ENCODE results near the gene ITGB5. TPM values are rescaled to one million over a fixed set of nuclear protein-coding genes. Genes with fewer than 3 reads are reported as not detected.
A peak's percentile ranks its signal among the peaks of the same experiment; 100 is the strongest.

The ITGB5 gene
- total and polyA plus RNA-seq, 2 experiments from 2014 or later = 54.3 to 107 TPM

DNA sequence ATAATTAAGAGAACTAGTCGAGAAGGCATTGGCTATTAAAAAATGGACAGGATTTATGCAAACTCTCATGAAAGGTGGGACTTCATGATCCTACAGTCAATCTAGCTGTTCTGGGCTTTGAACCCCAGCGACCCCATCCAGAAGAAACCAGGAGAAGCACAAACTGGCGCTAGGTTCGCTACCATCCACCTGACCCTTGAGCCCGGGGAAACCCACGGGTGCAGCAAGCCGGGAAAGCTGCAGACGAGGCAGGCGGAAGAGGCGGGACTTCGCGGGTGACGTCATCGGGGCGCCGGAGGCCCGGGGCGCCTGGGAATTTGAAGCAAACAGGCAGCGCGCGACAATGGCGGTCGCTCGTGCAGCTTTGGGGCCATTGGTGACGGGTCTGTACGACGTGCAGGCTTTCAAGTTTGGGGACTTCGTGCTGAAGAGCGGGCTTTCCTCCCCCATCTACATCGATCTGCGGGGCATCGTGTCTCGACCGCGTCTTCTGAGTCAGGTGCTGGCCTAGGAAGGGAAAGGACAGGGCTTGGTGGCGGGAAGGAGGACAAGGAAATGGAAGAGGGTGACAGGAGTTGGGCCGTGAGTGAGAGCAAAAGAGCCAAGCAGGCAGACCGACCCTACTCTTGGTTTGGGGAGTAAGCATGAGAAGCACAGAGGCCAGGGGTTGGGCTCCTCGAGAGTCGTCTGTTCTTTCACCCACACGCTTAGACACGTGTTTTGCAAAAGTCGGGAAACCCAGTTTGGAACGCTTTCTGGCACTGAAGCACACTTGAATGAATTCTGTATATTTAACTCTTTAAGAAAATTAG, 156.8 kb downstream of the ITGB5 start, which contains the start of gene UMPS:
Gene UMPS, plus strand, starts transcription at position 324 of the 812 bp plus-strand sequence. Its CDS starts 20 bp downstream, at position 344.
- H3K36me3 ChIP-seq = peaks cover 5% of the 10 kb centered on the region
- TF ChIP-seq, protein P1, sequence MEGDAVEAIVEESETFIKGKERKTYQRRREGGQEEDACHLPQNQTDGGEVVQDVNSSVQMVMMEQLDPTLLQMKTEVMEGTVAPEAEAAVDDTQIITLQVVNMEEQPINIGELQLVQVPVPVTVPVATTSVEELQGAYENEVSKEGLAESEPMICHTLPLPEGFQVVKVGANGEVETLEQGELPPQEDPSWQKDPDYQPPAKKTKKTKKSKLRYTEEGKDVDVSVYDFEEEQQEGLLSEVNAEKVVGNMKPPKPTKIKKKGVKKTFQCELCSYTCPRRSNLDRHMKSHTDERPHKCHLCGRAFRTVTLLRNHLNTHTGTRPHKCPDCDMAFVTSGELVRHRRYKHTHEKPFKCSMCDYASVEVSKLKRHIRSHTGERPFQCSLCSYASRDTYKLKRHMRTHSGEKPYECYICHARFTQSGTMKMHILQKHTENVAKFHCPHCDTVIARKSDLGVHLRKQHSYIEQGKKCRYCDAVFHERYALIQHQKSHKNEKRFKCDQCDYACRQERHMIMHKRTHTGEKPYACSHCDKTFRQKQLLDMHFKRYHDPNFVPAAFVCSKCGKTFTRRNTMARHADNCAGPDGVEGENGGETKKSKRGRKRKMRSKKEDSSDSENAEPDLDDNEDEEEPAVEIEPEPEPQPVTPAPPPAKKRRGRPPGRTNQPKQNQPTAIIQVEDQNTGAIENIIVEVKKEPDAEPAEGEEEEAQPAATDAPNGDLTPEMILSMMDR (IDR thresholded peaks at IDR 0.05; ENCODE audit: low read depth, low read length) = no peak
- H3K9me3 ChIP-seq (ENCODE audit: low read depth) = no peaks in the 10 kb centered on the region
- H3K27ac ChIP-seq = peak within 1 kb of the TSS; percentile 68
- peak; percentile 81 to 93 for DNase-seq (ENCODE audit: low read depth in 1 of 2, low spot score in 1 of 2)
- H3K4me3 ChIP-seq = peak within 1 kb of the TSS; percentile 74
- peaks cover 31% of the 10 kb centered on the region for H3K27me3 ChIP-seq
- H3K4me1 ChIP-seq (ENCODE audit: low read depth) = peaks cover 5% of the 10 kb centered on the region

DNA sequence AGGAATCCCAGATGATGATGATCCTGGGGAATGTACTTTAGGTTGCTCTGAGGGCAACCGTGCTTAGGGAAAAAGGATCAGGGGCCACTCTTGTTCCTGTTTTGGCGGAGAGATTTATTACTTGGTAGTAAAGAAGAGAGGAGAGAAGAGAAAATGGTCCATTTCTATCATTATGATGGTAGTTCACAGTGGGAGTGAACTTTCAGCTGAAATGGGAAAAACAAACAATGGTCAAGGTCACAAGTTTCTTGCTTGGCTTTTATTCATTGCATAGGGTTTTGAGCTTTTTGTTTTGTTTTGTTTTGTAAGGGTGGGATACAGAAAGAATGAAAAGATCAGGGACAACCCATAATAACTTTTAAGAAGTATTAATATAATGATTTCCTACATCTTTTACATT, 164.6 kb downstream of the ITGB5 start:
- Histone ChIP-seq H3K36me3 (no peaks in the 10 kb centered on the region), H3K4me1 (ENCODE audit: low read depth) (no peaks in the 10 kb centered on the region), H3K9me3 (ENCODE audit: low read depth) (no peaks in the 10 kb centered on the region), H3K27ac (no peak overlapping the region), H3K4me3 (no peak overlapping the region), H3K27me3 (peaks cover 48% of the 10 kb centered on the region)
- TF ChIP-seq, protein P1 (IDR thresholded peaks at IDR 0.05; ENCODE audit: low read depth, low read length) = no peak
- DNase-seq (ENCODE audit: low read depth in 1 of 2, low spot score in 1 of 2) = no peak

DNA sequence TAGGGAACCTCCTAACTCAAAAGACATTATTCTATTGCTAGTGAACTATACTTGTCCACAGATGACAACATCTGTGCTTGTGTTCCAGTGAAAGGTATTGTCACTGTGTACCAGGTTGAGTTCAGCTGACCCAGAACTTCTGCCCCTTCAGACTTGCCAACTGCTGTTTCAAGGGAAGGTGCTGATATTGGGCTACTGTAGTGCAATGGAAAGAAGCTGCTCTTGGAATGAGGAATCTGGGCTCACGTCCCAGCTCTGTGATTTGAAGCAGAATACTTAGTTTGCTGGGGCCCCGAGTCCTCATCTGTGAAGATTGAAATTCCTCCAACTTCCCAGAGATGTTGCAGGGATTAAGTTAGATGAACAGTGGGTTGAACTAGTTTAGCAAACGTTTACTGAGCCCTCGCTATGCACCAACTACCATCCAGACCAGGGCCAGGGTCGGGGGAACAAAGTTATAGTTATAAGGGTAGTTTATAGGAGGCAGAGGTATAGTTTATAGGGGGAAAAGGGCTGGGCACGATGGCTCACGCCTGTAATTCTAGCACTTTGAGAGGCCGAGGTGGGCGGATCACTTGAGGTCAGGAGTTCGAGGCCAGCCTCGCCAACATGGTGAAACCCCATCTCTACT, 172.8 kb downstream of the ITGB5 start:
- Histone ChIP-seq H3K4me1 (ENCODE audit: low read depth) (no peaks in the 10 kb centered on the region), H3K4me3 (no peak overlapping the region), H3K27me3 (no peaks in the 10 kb centered on the region), H3K9me3 (ENCODE audit: low read depth) (no peaks in the 10 kb centered on the region), H3K36me3 (no peaks in the 10 kb centered on the region), H3K27ac (no peak overlapping the region)
- TF ChIP-seq, protein P1 (IDR thresholded peaks at IDR 0.05; ENCODE audit: low read depth, low read length) = no peak
- DNase-seq (ENCODE audit: low read depth in 1 of 2, low spot score in 1 of 2) = peak in 1 of 2 donors; percentile 49

Other genes with a start within 250 kb of the ITGB5 start
- gene UMPS, start 156.9 kb downstream of the ITGB5 start, total RNA-seq = 19.7 and 127 TPM in 2 replicates
- gene UMPS, start 156.9 kb downstream of the ITGB5 start, polyA plus RNA-seq = 21.3 and 23.2 TPM in 2 replicates
- gene MUC13, start 47.4 kb upstream of the ITGB5 start, total RNA-seq = 0.07 TPM in 1 of 2 replicates, not detected in the other
- gene MUC13, start 47.4 kb upstream of the ITGB5 start, polyA plus RNA-seq = 0.06 TPM in 1 of 2 replicates, not detected in the other
- 16.5 and 42.7 TPM in 2 replicates for gene HEG1, start 168.6 kb upstream of the ITGB5 start, total RNA-seq
- 17.4 and 24.9 TPM in 2 replicates for gene HEG1, start 168.6 kb upstream of the ITGB5 start, polyA plus RNA-seq